ENCODE measurements around the gene MYO7A. TPM values are rescaled to one million over a fixed set of nuclear protein-coding genes. Genes with fewer than 3 reads are reported as not detected.

MYO7A gene
- polyA plus RNA-seq, 1 donor (not counting 4 experiments of a cell fraction or from before 2014, with no cell fraction given): 0.75 TPM

- H3K9me1 ChIP-seq (ENCODE audit: control insufficient read depth, extremely low read depth, insufficient read depth, low read length): peaks cover 2% of the 10 kb centered on the region
- no peak for DNase-seq (ENCODE audit: low read depth, low spot score)
- no peaks in the 10 kb centered on the region for H3K79me2 ChIP-seq (ENCODE audit: control insufficient read depth, insufficient read depth, low read length)
- no peak overlapping the region for H3K27ac ChIP-seq (ENCODE audit: control insufficient read depth, insufficient read depth, low read length)
- no peak overlapping the region for H3K9ac ChIP-seq (ENCODE audit: control insufficient read depth, extremely low read depth, insufficient read depth, low read length)
- no peak overlapping the region for H2AFZ ChIP-seq (ENCODE audit: control insufficient read depth, low read length)
- no peak for TF ChIP-seq EZH2 (IDR thresholded peaks at IDR 0.05; ENCODE audit: low read length)
- TF ChIP-seq CTCF (optimal IDR thresholded peaks at IDR 0.05 in 1 of 3, IDR thresholded peaks at IDR 0.05 in 1 of 3, conservative IDR thresholded peaks at IDR 0.05 in 1 of 3; ENCODE audit: extremely low read depth in 1 of 3, insufficient read depth in 2 of 3, low read length in 3 of 3): no peak
- H3K27me3 ChIP-seq (ENCODE audit: control insufficient read depth, extremely low read depth, insufficient read depth, low read length): peaks cover 20% of the 10 kb centered on the region
- no peak overlapping the region for H3K4me2 ChIP-seq (ENCODE audit: control insufficient read depth, extremely low read depth, insufficient read depth, low read depth, low read length)
- no peaks in the 10 kb centered on the region for H3K9me3 ChIP-seq (ENCODE audit: control insufficient read depth, low read depth, low read length)
- H3K36me3 ChIP-seq (ENCODE audit: control insufficient read depth in 2 of 2, extremely low read depth in 1 of 2, insufficient read depth in 2 of 2, low read length in 2 of 2): no peaks in the 10 kb centered on the region
- H3K4me3 ChIP-seq (ENCODE audit: control insufficient read depth in 2 of 3, extremely low read depth in 1 of 3, insufficient read depth in 2 of 3, low read depth in 1 of 3, low read length in 3 of 3): no peak overlapping the region
- peaks cover 7% of the 10 kb centered on the region for H3K4me1 ChIP-seq (ENCODE audit: control insufficient read depth, extremely low read depth, insufficient read depth, low read length)
- no peaks in the 10 kb centered on the region for H4K20me1 ChIP-seq (ENCODE audit: control insufficient read depth, extremely low read depth, insufficient read depth, low read length)
- no peak for FAIRE-seq
- dilution Hi-C loops (cut with MboI; ENCODE audit: extremely low pct_ligation_motif_present, low sequenced_read_pairs): no loop called here
These were observed 26.5 kb downstream of the MYO7A start for GRCh38 chr11:77154381-77155081.

GRCh38 chr11:77155082-77155475, 27.0 kb downstream of the MYO7A start:
- Histone ChIP-seq H3K4me2 (ENCODE audit: control insufficient read depth, extremely low read depth, insufficient read depth, low read depth, low read length) (no peak overlapping the region), H3K27me3 (ENCODE audit: control insufficient read depth, extremely low read depth, insufficient read depth, low read length) (peaks cover 18% of the 10 kb centered on the region), H4K20me1 (ENCODE audit: control insufficient read depth, extremely low read depth, insufficient read depth, low read length) (no peaks in the 10 kb centered on the region), H3K79me2 (ENCODE audit: control insufficient read depth, insufficient read depth, low read length) (no peaks in the 10 kb centered on the region), H3K36me3 (ENCODE audit: control insufficient read depth in 2 of 2, extremely low read depth in 1 of 2, insufficient read depth in 2 of 2, low read length in 2 of 2) (no peaks in the 10 kb centered on the region), H3K27ac (ENCODE audit: control insufficient read depth, insufficient read depth, low read length) (no peak overlapping the region), H3K9me3 (ENCODE audit: control insufficient read depth, low read depth, low read length) (no peaks in the 10 kb centered on the region), H3K4me1 (ENCODE audit: control insufficient read depth, extremely low read depth, insufficient read depth, low read length) (peaks cover 7% of the 10 kb centered on the region), H3K4me3 (ENCODE audit: control insufficient read depth in 2 of 3, extremely low read depth in 1 of 3, insufficient read depth in 2 of 3, low read depth in 1 of 3, low read length in 3 of 3) (no peak overlapping the region), H2AFZ (ENCODE audit: control insufficient read depth, low read length) (no peak overlapping the region), H3K9ac (ENCODE audit: control insufficient read depth, extremely low read depth, insufficient read depth, low read length) (no peak overlapping the region), H3K9me1 (ENCODE audit: control insufficient read depth, extremely low read depth, insufficient read depth, low read length) (peaks cover 2% of the 10 kb centered on the region)
- TF ChIP-seq EZH2 (IDR thresholded peaks at IDR 0.05; ENCODE audit: low read length): no peak
- no peak for TF ChIP-seq CTCF (optimal IDR thresholded peaks at IDR 0.05 in 1 of 3, IDR thresholded peaks at IDR 0.05 in 1 of 3, conservative IDR thresholded peaks at IDR 0.05 in 1 of 3; ENCODE audit: extremely low read depth in 1 of 3, insufficient read depth in 2 of 3, low read length in 3 of 3)
- dilution Hi-C loops (cut with MboI; ENCODE audit: extremely low pct_ligation_motif_present, low sequenced_read_pairs): no loop called here
- DNase-seq (ENCODE audit: low read depth, low spot score) (no peak), FAIRE-seq (no peak)

Measured in keratinocyte (primary cell).